GOT3 (cell line): Measurements from ENCODE around the gene HMCES.
"Not testable (repeated sequence)": the region's sequence is repeated elsewhere in the genome, so short reads cannot be mapped to it uniquely, and the experiment has no call there.

Experiments used
- DNase-seq: peaks from one replicate; lab custom pipeline; 2025; ENCODE audit warnings: mixed read lengths; lab: John Stamatoyannopoulos, UW

The HMCES gene

GRCh38 chr3:129320825-129321487 is 42.3 kb downstream of the HMCES start:
- no peak for DNase-seq

- DNase-seq: no peak
Measured at GRCh38 chr3:129321887-129322286, 43.2 kb downstream of the HMCES start.

GRCh38 chr3:129323651-129324294 is 45.1 kb downstream of the HMCES start:
- DNase-seq: no peak

GRCh38 chr3:129324855-129325254 is 46.2 kb downstream of the HMCES start:
- no peak for DNase-seq

GRCh38 chr3:129325383-129325782 is 46.7 kb downstream of the HMCES start:
- DNase-seq: no peak

- no peak for DNase-seq
Measured at GRCh38 chr3:129326138-129326537, 47.5 kb downstream of the HMCES start.

- no peak for DNase-seq
Measured at GRCh38 chr3:129326595-129326994, 47.9 kb downstream of the HMCES start.

GRCh38 chr3:129327510-129327909 is 48.8 kb downstream of the HMCES start:
- DNase-seq: no peak

GRCh38 chr3:129329858-129330257 is 51.2 kb downstream of the HMCES start:
- DNase-seq: no peak

GRCh38 chr3:129330409-129330808 is 51.7 kb downstream of the HMCES start:
- no peak for DNase-seq

- no peak for DNase-seq
Measured at GRCh38 chr3:129333891-129334290, 55.2 kb downstream of the HMCES start.

GRCh38 chr3:129336093-129336706 is 57.5 kb downstream of the HMCES start:
- no peak for DNase-seq

- DNase-seq: not testable (repeated sequence)
Measured at GRCh38 chr3:129337719-129338118, 59.0 kb downstream of the HMCES start.

- DNase-seq: not testable (repeated sequence)
Measured at GRCh38 chr3:129339186-129339585, 60.5 kb downstream of the HMCES start.

- DNase-seq: not testable (repeated sequence)
Measured at GRCh38 chr3:129339833-129340232, 61.2 kb downstream of the HMCES start.

GRCh38 chr3:129341331-129342141 is 62.9 kb downstream of the HMCES start:
- no peak for DNase-seq

- no peak for DNase-seq
Measured at GRCh38 chr3:129343643-129344360, 65.1 kb downstream of the HMCES start.

- no peak for DNase-seq
Measured at GRCh38 chr3:129344540-129345220, 66.0 kb downstream of the HMCES start.

GRCh38 chr3:129345281-129345680 is 66.6 kb downstream of the HMCES start:
- DNase-seq: no peak

- no peak for DNase-seq
Measured at GRCh38 chr3:129345971-129346370, 67.3 kb downstream of the HMCES start.
